C4-2B (cell line): Measurements from ENCODE around the gene TBXA2R.
"Not testable (repeated sequence)": the region's sequence is repeated elsewhere in the genome, so short reads cannot be mapped to it uniquely, and the experiment has no call there.

Experiments
- H3K27ac ChIP-seq: fragments of 450-650 bp; 2 replicates; pipeline ENCODE4 v1.5.1; 2017
- ZFX ChIP-seq: fragments of 450-650 bp; IDR thresholded peaks from 2 replicates; pipeline ENCODE4 v1.6.1; 2017
- TF ChIP-seq, protein P1 (sequence below): fragments of 450-650 bp; conservative IDR thresholded peaks from 2 replicates; pipeline ENCODE4 v1.5.1; 2017; ENCODE audit warnings: mild to moderate bottlenecking

TBXA2R gene

DNA sequence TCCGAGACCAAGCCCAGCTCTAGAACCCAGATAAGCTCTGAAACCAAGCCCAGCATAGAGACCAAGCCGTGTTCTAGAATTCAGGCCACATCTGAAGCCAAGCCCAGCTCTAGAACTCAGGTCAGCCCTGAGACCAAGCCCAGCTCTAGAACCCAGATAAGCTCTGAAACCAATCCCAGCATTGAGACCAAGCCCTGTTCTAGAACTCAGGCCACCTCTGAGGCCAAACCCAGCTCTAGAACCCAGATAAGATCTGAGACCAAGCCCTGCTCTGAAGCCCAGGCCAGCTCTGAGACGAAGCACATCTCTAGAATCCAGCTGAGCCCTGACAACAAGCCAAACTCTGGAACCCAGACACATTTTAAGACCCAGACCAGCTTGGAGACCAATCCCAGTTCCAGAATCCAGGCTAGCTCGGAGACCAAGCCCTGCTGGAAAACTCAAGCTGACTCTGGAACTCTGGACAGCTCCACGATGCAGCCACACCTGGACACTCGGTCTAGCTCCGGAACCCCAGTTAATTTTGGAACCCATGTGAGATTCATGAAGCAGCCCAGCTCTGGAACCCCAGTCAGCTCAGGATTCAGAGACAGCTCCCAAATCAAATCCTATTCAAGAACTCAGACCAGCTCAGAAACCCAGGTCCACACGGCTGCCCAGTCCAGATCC, 15.6 kb downstream of the TBXA2R start:
- TF ChIP-seq ZFX = no peak
- TF ChIP-seq, protein P1, sequence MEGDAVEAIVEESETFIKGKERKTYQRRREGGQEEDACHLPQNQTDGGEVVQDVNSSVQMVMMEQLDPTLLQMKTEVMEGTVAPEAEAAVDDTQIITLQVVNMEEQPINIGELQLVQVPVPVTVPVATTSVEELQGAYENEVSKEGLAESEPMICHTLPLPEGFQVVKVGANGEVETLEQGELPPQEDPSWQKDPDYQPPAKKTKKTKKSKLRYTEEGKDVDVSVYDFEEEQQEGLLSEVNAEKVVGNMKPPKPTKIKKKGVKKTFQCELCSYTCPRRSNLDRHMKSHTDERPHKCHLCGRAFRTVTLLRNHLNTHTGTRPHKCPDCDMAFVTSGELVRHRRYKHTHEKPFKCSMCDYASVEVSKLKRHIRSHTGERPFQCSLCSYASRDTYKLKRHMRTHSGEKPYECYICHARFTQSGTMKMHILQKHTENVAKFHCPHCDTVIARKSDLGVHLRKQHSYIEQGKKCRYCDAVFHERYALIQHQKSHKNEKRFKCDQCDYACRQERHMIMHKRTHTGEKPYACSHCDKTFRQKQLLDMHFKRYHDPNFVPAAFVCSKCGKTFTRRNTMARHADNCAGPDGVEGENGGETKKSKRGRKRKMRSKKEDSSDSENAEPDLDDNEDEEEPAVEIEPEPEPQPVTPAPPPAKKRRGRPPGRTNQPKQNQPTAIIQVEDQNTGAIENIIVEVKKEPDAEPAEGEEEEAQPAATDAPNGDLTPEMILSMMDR = no peak
- H3K27ac ChIP-seq = no peak overlapping the region

DNA sequence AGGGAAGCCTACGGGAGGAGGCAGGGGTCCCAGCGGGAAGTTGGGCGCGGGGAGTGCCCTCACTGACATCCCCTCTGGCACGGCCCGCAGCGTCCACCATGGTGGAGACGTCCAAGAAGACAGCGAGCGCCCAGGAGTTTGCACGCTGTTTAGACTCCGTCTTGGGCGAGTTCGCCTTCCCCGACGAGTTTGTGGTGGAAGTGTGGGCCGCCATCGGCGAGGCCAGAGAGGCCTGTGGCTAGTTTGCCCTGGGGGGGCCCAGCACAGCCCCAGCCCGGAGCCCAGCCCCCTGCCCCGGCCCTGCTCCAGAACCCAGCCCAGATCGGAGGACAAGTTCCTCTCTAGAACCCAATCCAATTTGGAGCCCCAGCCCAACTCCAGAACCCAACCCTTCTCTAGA, 16.7 kb downstream of the TBXA2R start:
- TF ChIP-seq, protein P1 = no peak

DNA sequence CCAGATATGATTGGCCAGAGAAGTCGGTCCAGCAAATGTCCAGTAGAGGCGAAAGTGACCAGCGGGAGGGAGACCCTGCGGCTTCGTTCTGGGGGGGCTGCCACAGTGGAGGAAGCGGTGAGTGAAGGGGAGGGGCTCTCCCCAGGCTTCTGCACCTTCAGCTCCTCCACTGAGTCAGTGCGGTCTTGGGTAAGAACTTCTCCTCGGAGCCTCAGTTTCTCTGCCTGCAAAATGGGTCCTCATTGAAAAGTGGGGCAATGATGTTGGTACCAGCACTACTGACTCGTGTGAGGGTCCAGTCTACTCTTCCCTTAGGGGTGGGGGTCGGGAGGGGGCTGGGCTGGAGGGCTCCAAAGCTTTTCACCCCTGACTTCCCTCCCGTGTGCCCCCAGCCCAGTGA, 17.2 kb downstream of the TBXA2R start:
- H3K27ac ChIP-seq = no peak overlapping the region
- no peak for TF ChIP-seq ZFX
- TF ChIP-seq, protein P1 = no peak

More for the DNA sequence above, 16.7 kb downstream of the TBXA2R start:
- no peak overlapping the region for H3K27ac ChIP-seq

DNA sequence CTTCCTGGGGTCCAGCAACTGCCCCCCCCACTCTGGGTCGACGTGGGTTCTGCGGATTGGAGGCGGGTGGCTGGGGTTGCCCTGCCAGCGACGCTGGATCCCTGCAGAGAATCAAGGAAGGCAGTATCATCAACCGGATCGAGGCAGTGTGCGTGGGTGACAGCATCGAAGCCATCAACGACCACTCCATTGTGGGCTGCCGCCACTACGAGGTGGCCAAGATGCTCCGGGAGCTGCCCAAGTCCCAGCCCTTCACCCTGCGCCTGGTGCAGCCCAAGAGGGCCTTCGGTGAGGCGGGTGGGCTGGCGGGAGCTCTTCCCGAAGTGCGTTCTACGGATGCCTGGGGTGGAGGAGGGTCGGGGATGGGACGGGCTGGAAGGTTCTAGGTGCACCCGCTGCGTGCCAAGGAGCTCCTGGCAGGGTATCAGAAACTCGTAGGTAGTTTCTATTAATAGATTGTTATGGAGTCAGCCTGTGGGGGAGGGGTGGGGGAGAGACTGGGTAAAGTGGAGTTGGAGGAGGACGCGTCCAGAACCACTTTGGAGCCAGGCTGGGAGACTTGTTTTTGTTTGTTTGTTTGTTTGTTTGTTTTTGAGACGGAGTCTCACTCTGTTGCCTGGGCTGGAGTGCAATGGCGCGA, 19.8 kb downstream of the TBXA2R start:
- no peak for TF ChIP-seq ZFX
- TF ChIP-seq, protein P1 = no peak

DNA sequence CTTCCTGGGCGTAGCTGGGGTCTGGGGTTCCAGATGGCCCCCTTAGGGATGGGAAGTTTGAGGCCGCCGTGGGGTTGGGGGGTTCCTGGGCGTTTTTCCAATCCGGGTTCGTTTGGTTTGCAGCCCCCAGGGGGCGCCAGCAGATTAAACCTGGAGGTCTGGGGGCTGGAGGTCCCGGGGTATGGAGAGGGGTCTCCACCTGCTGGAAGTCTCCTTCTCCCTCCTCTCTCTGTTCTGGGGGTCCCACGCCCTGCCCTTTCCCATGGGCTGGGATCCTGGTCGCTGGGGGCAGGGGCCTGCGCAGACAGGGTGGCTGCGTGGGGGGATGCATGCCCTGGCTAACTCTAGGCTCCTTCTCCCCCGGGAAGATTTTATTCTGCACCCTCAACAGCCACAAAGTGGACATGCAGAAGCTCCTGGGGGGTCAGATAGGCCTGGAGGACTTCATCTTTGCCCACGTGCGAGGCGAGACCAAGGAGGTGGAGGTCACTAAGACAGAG, 20.5 kb downstream of the TBXA2R start:
- no peak overlapping the region for H3K27ac ChIP-seq
- TF ChIP-seq, protein P1 = no peak; the same call in 1 of the 2 replicates
- TF ChIP-seq ZFX = no peak

More for the DNA sequence above, 19.8 kb downstream of the TBXA2R start:
- H3K27ac ChIP-seq = no peak overlapping the region

DNA sequence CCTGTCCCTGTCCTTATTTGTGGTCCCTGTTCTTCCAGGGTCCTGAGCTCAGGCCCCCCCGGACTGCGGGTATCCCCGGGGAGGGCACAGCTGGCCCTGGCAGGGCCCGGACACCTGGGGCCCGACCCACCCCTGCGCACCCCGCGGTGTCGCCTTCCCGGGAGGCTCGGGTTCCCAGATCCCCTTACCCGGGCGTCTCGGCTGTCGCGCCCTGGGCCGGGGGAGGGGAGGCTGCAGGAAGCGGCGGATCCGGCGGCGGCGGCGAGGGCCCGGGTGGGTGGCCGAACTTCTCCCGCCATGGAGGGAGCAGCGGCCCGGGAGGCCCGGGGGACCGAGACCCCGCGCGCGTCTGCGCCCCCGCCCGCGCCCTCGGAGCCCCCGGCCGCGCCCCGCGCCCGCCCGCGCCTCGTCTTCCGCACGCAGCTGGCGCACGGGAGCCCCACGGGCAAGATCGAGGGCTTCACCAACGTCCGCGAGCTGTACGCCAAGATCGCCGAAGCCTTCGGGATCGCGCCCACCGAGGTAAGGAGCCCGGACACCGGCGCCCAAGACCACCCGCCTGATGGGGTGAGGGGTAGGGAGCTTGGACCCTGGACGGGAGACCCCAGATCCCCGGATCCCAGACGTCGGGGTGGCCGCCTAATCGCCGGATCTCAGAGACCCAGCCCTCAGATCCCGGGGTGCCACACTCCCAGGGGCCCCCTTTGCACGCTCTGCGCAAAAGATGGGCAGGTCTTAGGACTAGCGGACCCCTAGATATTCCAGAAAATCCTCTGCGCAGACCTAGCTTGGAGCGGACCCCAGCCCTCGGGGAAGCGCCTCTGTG, 21.2 kb downstream of the TBXA2R start, which contains the start of gene GIPC3:
GIPC3 (plus strand) TSS at position 178 of the 826 bp plus-strand sequence; CDS start at position 298, 120 bp downstream.
- H3K27ac ChIP-seq = no peak within 1 kb of the TSS
- no peak for TF ChIP-seq ZFX
- TF ChIP-seq, protein P1 = no peak

DNA sequence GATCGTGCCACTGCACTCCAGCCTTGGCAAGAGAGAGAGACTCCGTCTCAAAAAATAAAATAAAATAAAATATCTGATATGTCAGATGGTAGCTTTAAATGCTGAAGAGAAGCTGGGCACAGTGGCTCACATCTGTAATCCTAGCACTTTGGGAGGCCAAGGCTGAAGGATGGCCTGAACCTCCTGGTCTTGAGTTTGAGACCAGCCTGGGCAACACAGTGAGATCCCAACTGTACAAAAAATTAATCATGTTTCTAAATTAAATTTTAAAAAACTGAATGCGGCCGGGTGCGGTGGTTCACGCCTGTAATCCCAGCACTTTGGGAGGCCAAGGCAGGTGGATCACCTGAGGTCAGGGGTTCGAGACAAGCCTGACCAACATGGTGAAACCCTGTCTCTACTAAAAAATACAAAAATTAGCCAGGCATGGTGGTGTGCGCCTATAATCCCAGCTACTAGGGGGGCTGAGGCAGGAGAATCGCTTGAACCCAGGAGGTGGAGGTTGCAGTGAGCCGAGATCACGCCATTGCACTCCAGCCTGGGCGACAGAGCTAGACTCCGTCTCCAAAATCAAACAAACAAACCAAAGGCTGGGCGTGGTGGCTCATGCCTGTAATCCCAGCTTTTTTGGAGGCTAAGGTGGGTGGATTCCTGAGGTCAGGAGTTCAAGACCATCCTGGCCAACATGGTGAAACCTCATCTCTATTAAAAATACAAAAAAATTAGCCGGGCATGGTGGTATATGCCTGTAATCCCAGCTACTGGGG, 22.5 kb downstream of the TBXA2R start:
- H3K27ac ChIP-seq = not testable (repeated sequence)

DNA sequence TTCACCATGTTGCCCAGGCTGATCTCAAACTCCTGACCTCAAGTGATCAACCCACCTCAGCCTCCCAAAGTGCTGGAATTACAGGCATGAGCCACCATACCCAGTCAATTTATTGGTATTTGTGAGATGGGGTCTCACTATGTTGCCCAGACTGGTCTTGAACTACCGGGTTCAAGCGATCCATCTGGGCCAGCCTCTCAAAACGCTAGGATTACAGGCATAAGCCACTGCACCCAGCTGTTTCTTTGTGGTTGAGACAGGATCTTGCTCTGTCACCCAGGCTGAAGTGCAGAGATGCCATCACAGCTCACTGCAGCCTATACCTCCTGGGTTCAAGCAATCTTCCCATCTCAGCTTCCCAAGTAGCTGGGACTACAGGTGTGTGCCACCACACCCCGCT, 24.9 kb downstream of the TBXA2R start:
- H3K27ac ChIP-seq = not testable (repeated sequence)
